ENCODE data around the gene OSGIN1. TPM values are rescaled to one million over a fixed set of nuclear protein-coding genes. Genes with fewer than 3 reads are reported as not detected.
A peak's percentile ranks its signal among the peaks of the same experiment; 100 is the strongest.

OSGIN1 gene
- total RNA-seq, 1 donor from 2014 or later = 0.31 TPM

GRCh38 chr16:83915081-83915480, 38.0 kb upstream of the OSGIN1 start:
- Mint-ChIP-seq H3K36me3 (ENCODE audit: low read depth, unreplicated experiment) (peaks cover 39% of the 10 kb centered on the region), H3K4me1 (ENCODE audit: unreplicated experiment) (peaks cover 5% of the 10 kb centered on the region), H3K27ac (ENCODE audit: unreplicated experiment) (no peak overlapping the region), H3K4me3 (ENCODE audit: unreplicated experiment) (no peak overlapping the region), H3K9me3 (ENCODE audit: unreplicated experiment) (no peaks in the 10 kb centered on the region), H3K27me3 (ENCODE audit: unreplicated experiment) (peaks cover 21% of the 10 kb centered on the region)
- TF ChIP-seq CTCF (IDR thresholded peaks at IDR 0.05; ENCODE audit: unreplicated experiment) = no peak
- no peak for DNase-seq (ENCODE audit: low spot score)

GRCh38 chr16:83915491-83915890, 37.5 kb upstream of the OSGIN1 start:
- TF ChIP-seq CTCF (IDR thresholded peaks at IDR 0.05; ENCODE audit: unreplicated experiment) = no peak
- Mint-ChIP-seq H3K9me3 (ENCODE audit: unreplicated experiment) (no peaks in the 10 kb centered on the region), H3K27ac (ENCODE audit: unreplicated experiment) (no peak overlapping the region), H3K4me3 (ENCODE audit: unreplicated experiment) (no peak overlapping the region), H3K4me1 (ENCODE audit: unreplicated experiment) (peaks cover 5% of the 10 kb centered on the region), H3K36me3 (ENCODE audit: low read depth, unreplicated experiment) (peaks cover 40% of the 10 kb centered on the region), H3K27me3 (ENCODE audit: unreplicated experiment) (peaks cover 21% of the 10 kb centered on the region)
- DNase-seq (ENCODE audit: low spot score) = no peak

GRCh38 chr16:83917152-83918120, 35.6 kb upstream of the OSGIN1 start:
- Mint-ChIP-seq H3K4me1 (ENCODE audit: unreplicated experiment) (peaks cover 5% of the 10 kb centered on the region), H3K27ac (ENCODE audit: unreplicated experiment) (peak overlapping the region; percentile 52), H3K4me3 (ENCODE audit: unreplicated experiment) (peak overlapping the region; percentile 40), H3K9me3 (ENCODE audit: unreplicated experiment) (no peaks in the 10 kb centered on the region), H3K36me3 (ENCODE audit: low read depth, unreplicated experiment) (peaks cover 43% of the 10 kb centered on the region), H3K27me3 (ENCODE audit: unreplicated experiment) (peaks cover 22% of the 10 kb centered on the region)
- no peak for DNase-seq (ENCODE audit: low spot score)
- TF ChIP-seq CTCF (IDR thresholded peaks at IDR 0.05; ENCODE audit: unreplicated experiment) = no peak

- TF ChIP-seq CTCF (IDR thresholded peaks at IDR 0.05; ENCODE audit: unreplicated experiment) = no peak
- peaks cover 43% of the 10 kb centered on the region for H3K36me3 Mint-ChIP-seq (ENCODE audit: low read depth, unreplicated experiment)
- H3K4me3 Mint-ChIP-seq (ENCODE audit: unreplicated experiment) = peak overlapping the region; percentile 11
- DNase-seq (ENCODE audit: low spot score) = no peak
- peaks cover 22% of the 10 kb centered on the region for H3K27me3 Mint-ChIP-seq (ENCODE audit: unreplicated experiment)
- H3K27ac Mint-ChIP-seq (ENCODE audit: unreplicated experiment) = no peak overlapping the region
- no peaks in the 10 kb centered on the region for H3K9me3 Mint-ChIP-seq (ENCODE audit: unreplicated experiment)
- H3K4me1 Mint-ChIP-seq (ENCODE audit: unreplicated experiment) = no peaks in the 10 kb centered on the region
Measured at GRCh38 chr16:83920894-83921491, 32.0 kb upstream of the OSGIN1 start.
